Astrocyte (in vitro differentiated cells and primary cell): ENCODE results near the gene ANAPC16.
"Not testable (repeated sequence)": the region's sequence is repeated elsewhere in the genome, so short reads cannot be mapped to it uniquely, and the experiment has no call there.

Source experiments
- EZH2 ChIP-seq: IDR thresholded peaks from 2 replicates; pipeline ENCODE4 v1.6.1; 2012; ENCODE audit warnings: mild to moderate bottlenecking, low read length, inconsistent platforms; ENCODE audit not compliant: insufficient read depth
- TF ChIP-seq, protein P1 (sequence below): IDR thresholded peaks from 2 replicates; pipeline ENCODE4 v1.5.1; 2011; ENCODE audit warnings: low read depth, mild to moderate bottlenecking, inconsistent platforms, low read length, moderate library complexity; ENCODE audit not compliant: insufficient read depth

- TF ChIP-seq, protein P1, sequence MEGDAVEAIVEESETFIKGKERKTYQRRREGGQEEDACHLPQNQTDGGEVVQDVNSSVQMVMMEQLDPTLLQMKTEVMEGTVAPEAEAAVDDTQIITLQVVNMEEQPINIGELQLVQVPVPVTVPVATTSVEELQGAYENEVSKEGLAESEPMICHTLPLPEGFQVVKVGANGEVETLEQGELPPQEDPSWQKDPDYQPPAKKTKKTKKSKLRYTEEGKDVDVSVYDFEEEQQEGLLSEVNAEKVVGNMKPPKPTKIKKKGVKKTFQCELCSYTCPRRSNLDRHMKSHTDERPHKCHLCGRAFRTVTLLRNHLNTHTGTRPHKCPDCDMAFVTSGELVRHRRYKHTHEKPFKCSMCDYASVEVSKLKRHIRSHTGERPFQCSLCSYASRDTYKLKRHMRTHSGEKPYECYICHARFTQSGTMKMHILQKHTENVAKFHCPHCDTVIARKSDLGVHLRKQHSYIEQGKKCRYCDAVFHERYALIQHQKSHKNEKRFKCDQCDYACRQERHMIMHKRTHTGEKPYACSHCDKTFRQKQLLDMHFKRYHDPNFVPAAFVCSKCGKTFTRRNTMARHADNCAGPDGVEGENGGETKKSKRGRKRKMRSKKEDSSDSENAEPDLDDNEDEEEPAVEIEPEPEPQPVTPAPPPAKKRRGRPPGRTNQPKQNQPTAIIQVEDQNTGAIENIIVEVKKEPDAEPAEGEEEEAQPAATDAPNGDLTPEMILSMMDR = not testable (repeated sequence)
- not testable (repeated sequence) for TF ChIP-seq EZH2
Measured at GRCh38 chr10:72208526-72208925, 7.3 kb upstream of the ANAPC16 start.
